SW480 (cell line): ENCODE results near the gene ACVR1.
A peak's percentile ranks its signal among the peaks of the same experiment; 100 is the strongest.

Experiments used
- DNase-seq: peaks from one replicate; pipeline ENCODE4 v3.0.0-alpha.2; 2016; ENCODE audit warnings: low spot score

The ACVR1 gene

GRCh38 chr2:157699009-157699408 lies 177.1 kb downstream of the ACVR1 start:
- no peak for DNase-seq

DNA sequence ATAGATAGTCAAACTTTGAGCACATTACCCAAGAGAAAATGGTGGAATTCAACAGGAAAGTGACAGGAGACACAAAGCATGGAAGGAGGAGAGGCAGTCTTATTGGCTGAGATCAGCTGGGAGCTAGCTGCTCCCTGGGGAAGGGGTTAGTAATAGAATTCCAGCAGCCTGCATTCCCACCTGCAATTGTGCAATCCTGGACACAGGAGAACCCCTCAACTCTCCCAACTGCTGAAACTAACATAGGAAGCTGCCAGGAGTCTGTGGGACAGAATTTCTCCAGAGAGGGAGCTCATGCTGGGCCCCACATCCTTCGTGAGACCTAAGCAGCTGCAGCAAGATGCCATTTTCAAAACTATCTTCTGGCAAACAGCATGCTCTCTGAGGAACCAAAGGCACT lies 177.7 kb downstream of the ACVR1 start:
- no peak for DNase-seq

DNA sequence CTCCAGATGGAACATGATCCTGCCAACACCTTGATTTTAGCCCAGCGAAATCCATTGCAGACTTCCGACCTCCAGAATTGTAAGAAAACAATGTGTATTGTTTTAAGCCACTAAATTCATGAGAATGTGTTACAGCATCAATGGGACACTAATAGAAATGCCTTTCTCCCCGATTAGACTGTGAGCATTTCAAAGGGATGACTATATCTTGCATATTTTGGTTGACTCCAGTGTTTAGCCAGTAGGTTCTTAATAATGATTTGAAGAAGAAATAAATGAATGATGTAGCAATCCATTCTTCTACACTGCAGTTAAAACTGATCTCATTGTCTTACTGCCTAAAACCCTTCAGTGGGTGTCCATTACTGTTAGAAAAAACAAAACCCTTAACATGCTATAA lies 180.1 kb downstream of the ACVR1 start:
- no peak for DNase-seq

DNA sequence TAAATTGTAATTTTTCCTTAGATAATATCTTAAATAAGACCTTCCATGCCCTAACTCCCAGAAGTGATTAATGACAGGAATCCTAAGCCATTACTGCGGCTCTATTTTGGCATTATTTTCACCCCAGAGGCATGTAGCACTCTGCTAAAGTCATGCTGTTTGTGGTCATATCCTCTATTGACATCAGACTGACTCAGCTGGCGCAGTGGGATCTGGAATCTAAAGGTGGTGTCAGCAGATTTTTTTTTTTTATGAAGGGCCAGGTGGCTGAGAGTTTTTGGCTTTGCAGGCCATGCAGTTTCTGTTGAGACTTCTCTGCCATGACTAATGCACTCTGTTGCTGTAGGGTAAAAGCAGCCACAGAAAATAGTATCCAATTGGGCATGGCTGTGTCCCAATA lies 183.4 kb downstream of the ACVR1 start:
- peak; percentile 28 for DNase-seq

DNA sequence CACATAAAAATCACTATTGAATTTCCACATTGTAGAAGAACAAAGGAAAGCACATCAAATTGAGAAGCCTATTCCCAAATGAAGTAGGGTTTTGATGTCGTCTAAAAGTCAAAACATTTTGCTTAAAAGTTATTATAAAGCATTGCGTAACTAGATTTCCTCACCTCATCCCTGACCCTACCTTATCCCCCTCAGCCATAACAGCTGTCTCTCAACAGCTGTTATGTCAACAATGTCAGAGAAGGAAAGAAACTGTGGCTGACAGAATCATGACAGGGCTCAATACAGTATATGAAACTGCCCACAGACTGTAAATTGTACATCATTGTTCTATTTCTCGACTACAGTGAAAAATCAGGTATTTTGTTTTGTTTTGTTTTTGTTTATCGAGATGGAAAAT lies 184.4 kb downstream of the ACVR1 start:
- DNase-seq: no peak

- DNase-seq: no peak
Observed at GRCh38 chr2:157691131-157691530, 185.0 kb downstream of the ACVR1 start.
